Measurements from ENCODE around the gene PTPN23. TPM values are rescaled to one million over a fixed set of nuclear protein-coding genes. Genes with fewer than 3 reads are reported as not detected.
A peak's percentile ranks its signal among the peaks of the same experiment; 100 is the strongest.

PTPN23 gene
- total and polyA plus RNA-seq, 9 of the 15 experiments (the other 6 are each of a cell fraction or from before 2014, with no cell fraction given): 0.41 to 58.7 (median 7.2) TPM

DNA sequence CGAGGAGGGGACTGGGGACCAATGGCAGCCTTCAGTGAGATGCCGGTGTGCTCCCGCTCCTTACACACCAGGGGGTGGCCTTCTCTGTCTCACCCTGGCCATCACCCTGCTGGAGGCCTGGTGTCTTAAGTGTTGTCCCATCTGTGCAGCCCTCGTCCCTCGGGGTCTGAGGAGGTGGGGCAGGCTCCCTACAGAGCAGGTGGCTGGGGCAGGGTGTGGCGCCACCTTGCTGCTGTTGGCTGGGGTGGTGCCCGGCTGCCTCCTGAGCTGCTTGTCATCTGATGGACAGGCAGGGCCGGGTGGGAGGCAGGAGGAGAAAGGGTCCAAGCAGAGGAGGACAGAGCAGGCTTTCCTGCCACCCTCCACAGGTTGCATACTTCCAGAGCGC lies 25.9 kb downstream of the PTPN23 start (continued):
- 0 out of 2 replicates have a peak, but pooled peaks have one; percentile 15 for TF ChIP-seq MYNN (IDR thresholded peaks at IDR 0.05)
- no peak for TF ChIP-seq MYNN (CRISPR knock-in tag; IDR thresholded peaks at IDR 0.05)
- TF ChIP-seq FOXP1 (CRISPR knock-in tag; IDR thresholded peaks at IDR 0.05): no peak
- no peak for TF ChIP-seq LEF1 (IDR thresholded peaks at IDR 0.05)
- TF ChIP-seq, protein P1, sequence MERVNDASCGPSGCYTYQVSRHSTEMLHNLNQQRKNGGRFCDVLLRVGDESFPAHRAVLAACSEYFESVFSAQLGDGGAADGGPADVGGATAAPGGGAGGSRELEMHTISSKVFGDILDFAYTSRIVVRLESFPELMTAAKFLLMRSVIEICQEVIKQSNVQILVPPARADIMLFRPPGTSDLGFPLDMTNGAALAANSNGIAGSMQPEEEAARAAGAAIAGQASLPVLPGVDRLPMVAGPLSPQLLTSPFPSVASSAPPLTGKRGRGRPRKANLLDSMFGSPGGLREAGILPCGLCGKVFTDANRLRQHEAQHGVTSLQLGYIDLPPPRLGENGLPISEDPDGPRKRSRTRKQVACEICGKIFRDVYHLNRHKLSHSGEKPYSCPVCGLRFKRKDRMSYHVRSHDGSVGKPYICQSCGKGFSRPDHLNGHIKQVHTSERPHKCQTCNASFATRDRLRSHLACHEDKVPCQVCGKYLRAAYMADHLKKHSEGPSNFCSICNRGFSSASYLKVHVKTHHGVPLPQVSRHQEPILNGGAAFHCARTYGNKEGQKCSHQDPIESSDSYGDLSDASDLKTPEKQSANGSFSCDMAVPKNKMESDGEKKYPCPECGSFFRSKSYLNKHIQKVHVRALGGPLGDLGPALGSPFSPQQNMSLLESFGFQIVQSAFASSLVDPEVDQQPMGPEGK (CRISPR knock-in tag; IDR thresholded peaks at IDR 0.05; ENCODE audit: borderline replicate concordance): no peak
- no peak for TF ChIP-seq MAFK (IDR thresholded peaks at IDR 0.05; ENCODE audit: low read length)
- TF ChIP-seq ARID2 (IDR thresholded peaks at IDR 0.05): no peak
- no peak for TF ChIP-seq RNF2 (IDR thresholded peaks at IDR 0.05)
- TF ChIP-seq DNMT1 (IDR thresholded peaks at IDR 0.05): no peak
- no peak for TF ChIP-seq PHB2 (IDR thresholded peaks at IDR 0.05; ENCODE audit: low read depth)
- no peak for TF ChIP-seq MLX (CRISPR knock-in tag; conservative IDR thresholded peaks at IDR 0.05)
- TF ChIP-seq, protein P2, sequence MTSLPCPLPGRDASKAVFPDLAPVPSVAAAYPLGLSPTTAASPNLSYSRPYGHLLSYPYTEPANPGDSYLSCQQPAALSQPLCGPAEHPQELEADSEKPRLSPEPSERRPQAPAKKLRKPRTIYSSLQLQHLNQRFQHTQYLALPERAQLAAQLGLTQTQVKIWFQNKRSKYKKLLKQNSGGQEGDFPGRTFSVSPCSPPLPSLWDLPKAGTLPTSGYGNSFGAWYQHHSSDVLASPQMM (CRISPR knock-in tag; IDR thresholded peaks at IDR 0.05): no peak
- no peak for TF ChIP-seq SRSF1 (IDR thresholded peaks at IDR 0.05; ENCODE audit: low read depth, low read length)
- TF ChIP-seq, protein P3, sequence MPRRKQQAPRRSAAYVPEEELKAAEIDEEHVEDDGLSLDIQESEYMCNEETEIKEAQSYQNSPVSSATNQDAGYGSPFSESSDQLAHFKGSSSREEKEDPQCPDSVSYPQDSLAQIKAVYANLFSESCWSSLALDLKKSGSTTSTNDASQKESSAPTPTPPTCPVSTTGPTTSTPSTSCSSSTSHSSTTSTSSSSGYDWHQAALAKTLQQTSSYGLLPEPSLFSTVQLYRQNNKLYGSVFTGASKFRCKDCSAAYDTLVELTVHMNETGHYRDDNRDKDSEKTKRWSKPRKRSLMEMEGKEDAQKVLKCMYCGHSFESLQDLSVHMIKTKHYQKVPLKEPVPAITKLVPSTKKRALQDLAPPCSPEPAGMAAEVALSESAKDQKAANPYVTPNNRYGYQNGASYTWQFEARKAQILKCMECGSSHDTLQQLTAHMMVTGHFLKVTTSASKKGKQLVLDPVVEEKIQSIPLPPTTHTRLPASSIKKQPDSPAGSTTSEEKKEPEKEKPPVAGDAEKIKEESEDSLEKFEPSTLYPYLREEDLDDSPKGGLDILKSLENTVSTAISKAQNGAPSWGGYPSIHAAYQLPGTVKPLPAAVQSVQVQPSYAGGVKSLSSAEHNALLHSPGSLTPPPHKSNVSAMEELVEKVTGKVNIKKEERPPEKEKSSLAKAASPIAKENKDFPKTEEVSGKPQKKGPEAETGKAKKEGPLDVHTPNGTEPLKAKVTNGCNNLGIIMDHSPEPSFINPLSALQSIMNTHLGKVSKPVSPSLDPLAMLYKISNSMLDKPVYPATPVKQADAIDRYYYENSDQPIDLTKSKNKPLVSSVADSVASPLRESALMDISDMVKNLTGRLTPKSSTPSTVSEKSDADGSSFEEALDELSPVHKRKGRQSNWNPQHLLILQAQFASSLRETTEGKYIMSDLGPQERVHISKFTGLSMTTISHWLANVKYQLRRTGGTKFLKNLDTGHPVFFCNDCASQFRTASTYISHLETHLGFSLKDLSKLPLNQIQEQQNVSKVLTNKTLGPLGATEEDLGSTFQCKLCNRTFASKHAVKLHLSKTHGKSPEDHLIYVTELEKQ (CRISPR knock-in tag; IDR thresholded peaks at IDR 0.05): no peak
- no peak for TF ChIP-seq HEY1 (CRISPR knock-in tag; IDR thresholded peaks at IDR 0.05; ENCODE audit: borderline replicate concordance)
- TF ChIP-seq MTA3 (IDR thresholded peaks at IDR 0.05; ENCODE audit: borderline replicate concordance): no peak
- TF ChIP-seq, protein P4, sequence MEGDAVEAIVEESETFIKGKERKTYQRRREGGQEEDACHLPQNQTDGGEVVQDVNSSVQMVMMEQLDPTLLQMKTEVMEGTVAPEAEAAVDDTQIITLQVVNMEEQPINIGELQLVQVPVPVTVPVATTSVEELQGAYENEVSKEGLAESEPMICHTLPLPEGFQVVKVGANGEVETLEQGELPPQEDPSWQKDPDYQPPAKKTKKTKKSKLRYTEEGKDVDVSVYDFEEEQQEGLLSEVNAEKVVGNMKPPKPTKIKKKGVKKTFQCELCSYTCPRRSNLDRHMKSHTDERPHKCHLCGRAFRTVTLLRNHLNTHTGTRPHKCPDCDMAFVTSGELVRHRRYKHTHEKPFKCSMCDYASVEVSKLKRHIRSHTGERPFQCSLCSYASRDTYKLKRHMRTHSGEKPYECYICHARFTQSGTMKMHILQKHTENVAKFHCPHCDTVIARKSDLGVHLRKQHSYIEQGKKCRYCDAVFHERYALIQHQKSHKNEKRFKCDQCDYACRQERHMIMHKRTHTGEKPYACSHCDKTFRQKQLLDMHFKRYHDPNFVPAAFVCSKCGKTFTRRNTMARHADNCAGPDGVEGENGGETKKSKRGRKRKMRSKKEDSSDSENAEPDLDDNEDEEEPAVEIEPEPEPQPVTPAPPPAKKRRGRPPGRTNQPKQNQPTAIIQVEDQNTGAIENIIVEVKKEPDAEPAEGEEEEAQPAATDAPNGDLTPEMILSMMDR (IDR thresholded peaks at IDR 0.05 in 2 of 3, conservative IDR thresholded peaks at IDR 0.05 in 1 of 3; ENCODE audit: insufficient read depth in 2 of 3, low read depth in 1 of 3, low read length in 3 of 3): peak in 2 of 3 experiments; percentile 43 to 57; a peak in 5 of 6 replicates
- TF ChIP-seq CHD4 (IDR thresholded peaks at IDR 0.05; ENCODE audit: insufficient read depth, insufficient replicate concordance, low read depth, low read length, poor library complexity, severe bottlenecking): no peak
- TF ChIP-seq THRA (IDR thresholded peaks at IDR 0.05): no peak
- no peak; the same call in 1 of the 2 replicates for TF ChIP-seq ZNF583 (CRISPR knock-in tag; IDR thresholded peaks at IDR 0.05)
